ENCODE results near the gene PSMF1. TPM values are rescaled to one million over a fixed set of nuclear protein-coding genes. Genes with fewer than 3 reads are reported as not detected.
A peak's percentile ranks its signal among the peaks of the same experiment; 100 is the strongest.

Gene PSMF1
- total and polyA plus RNA-seq, 2 of the 13 experiments (the other 11 are each of a cell fraction or from before 2014, with no cell fraction given): 82.5 to 86.0 TPM

- TF ChIP-seq NFAT5 (CRISPR knock-in tag; IDR thresholded peaks at IDR 0.05): peak; percentile 93
- TF ChIP-seq CSRNP2 (CRISPR knock-in tag; conservative IDR thresholded peaks at IDR 0.05; ENCODE audit: low read depth): no peak
- TF ChIP-seq SNRNP70 (IDR thresholded peaks at IDR 0.05; ENCODE audit: low read depth, low read length): no peak
- TF ChIP-seq KLF13 (CRISPR knock-in tag; IDR thresholded peaks at IDR 0.05): peak; percentile 28; the same call in 1 of the 2 replicates
- TF ChIP-seq ZNF558 (CRISPR knock-in tag; IDR thresholded peaks at IDR 0.05; ENCODE audit: borderline replicate concordance): peak; percentile 81
- no peak; the same call in 1 of the 2 replicates for TF ChIP-seq ATRX (CRISPR knock-in tag; IDR thresholded peaks at IDR 0.05; ENCODE audit: borderline replicate concordance)
- peak; percentile 92 for TF ChIP-seq ZBTB34 (CRISPR knock-in tag; IDR thresholded peaks at IDR 0.05)
- TF ChIP-seq DMAP1 (CRISPR knock-in tag; IDR thresholded peaks at IDR 0.05): peak; percentile 99
- TF ChIP-seq, protein P1, sequence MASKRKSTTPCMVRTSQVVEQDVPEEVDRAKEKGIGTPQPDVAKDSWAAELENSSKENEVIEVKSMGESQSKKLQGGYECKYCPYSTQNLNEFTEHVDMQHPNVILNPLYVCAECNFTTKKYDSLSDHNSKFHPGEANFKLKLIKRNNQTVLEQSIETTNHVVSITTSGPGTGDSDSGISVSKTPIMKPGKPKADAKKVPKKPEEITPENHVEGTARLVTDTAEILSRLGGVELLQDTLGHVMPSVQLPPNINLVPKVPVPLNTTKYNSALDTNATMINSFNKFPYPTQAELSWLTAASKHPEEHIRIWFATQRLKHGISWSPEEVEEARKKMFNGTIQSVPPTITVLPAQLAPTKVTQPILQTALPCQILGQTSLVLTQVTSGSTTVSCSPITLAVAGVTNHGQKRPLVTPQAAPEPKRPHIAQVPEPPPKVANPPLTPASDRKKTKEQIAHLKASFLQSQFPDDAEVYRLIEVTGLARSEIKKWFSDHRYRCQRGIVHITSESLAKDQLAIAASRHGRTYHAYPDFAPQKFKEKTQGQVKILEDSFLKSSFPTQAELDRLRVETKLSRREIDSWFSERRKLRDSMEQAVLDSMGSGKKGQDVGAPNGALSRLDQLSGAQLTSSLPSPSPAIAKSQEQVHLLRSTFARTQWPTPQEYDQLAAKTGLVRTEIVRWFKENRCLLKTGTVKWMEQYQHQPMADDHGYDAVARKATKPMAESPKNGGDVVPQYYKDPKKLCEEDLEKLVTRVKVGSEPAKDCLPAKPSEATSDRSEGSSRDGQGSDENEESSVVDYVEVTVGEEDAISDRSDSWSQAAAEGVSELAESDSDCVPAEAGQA (IDR thresholded peaks at IDR 0.05; ENCODE audit: low read depth): peak; percentile 98
- TF ChIP-seq, protein P1 (CRISPR knock-in tag; IDR thresholded peaks at IDR 0.05; ENCODE audit: borderline replicate concordance): 0 out of 2 replicates have a peak, but pooled peaks have one; percentile 84
- peak; percentile 80; the same call in 1 of the 2 replicates for TF ChIP-seq DNMT1 (CRISPR knock-in tag; IDR thresholded peaks at IDR 0.05)
- TF ChIP-seq, protein P2, sequence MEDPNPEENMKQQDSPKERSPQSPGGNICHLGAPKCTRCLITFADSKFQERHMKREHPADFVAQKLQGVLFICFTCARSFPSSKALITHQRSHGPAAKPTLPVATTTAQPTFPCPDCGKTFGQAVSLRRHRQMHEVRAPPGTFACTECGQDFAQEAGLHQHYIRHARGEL (CRISPR knock-in tag; IDR thresholded peaks at IDR 0.05): peak; percentile 90
- TF ChIP-seq MAFF (IDR thresholded peaks at IDR 0.05; ENCODE audit: low read depth, low read length): no peak
- TF ChIP-seq ZSCAN21 (CRISPR knock-in tag; IDR thresholded peaks at IDR 0.05; ENCODE audit: borderline replicate concordance): peak; percentile 96
Observed at GRCh38 chr20:1118336-1119127, at the start of gene PSMF1 (continued).
